Lung (tissue), 12 donors: Measurements from ENCODE around the gene RAD50. TPM values are rescaled to one million over a fixed set of nuclear protein-coding genes. Genes with fewer than 3 reads are reported as not detected.

Experiments
- ATAC-seq: fragments of 200-7000 bp; cut with Tn5 transposase; one replicate; pipeline ENCODE4 v1.9.1; 2020; ENCODE audit warnings: moderate number of reproducible peaks; ENCODE audit not compliant: insufficient read depth, low FRiP score
- DNase-seq, 3 donors: peaks; one replicate each; pipeline ENCODE4 v3.0.0-alpha.2; 2013 to 2017
- H3K27ac ChIP-seq, 2 donors: one replicate each; pipeline ENCODE4 v1.5.1; 2013; ENCODE audit warnings: mild to moderate bottlenecking in 2 of 2, moderate library complexity in 2 of 2, control low read depth in 1 of 2, inconsistent platforms in 1 of 2, low read depth in 1 of 2, low read length in 1 of 2
- H3K27me3 ChIP-seq, 3 donors: one replicate each; pipeline ENCODE4 v1.5.1; 2013; ENCODE audit warnings: low read length in 2 of 3; ENCODE audit not compliant: control insufficient read depth in 3 of 3, insufficient read depth in 3 of 3
- H3K36me3 ChIP-seq, 4 donors: one replicate each; pipeline ENCODE4 v1.5.1; 2013; ENCODE audit warnings: low read length in 4 of 4, mild to moderate bottlenecking in 1 of 4, moderate library complexity in 1 of 4; ENCODE audit not compliant: control insufficient read depth in 4 of 4, insufficient read depth in 4 of 4
- H3K4me1 ChIP-seq, 5 donors: one replicate each; pipeline ENCODE4 v1.5.1; 2013; ENCODE audit warnings: low read length in 5 of 5, mild to moderate bottlenecking in 2 of 5, moderate library complexity in 1 of 5; ENCODE audit not compliant: control insufficient read depth in 5 of 5, insufficient read depth in 5 of 5
- H3K4me3 ChIP-seq: one replicate; pipeline ENCODE4 v1.5.1; 2013; ENCODE audit warnings: mild to moderate bottlenecking, control low read depth, moderate library complexity
- H3K9ac ChIP-seq, 2 donors: one replicate each; pipeline ENCODE4 v1.5.1; 2013; ENCODE audit warnings: low read length in 2 of 2, control low read depth in 1 of 2; ENCODE audit not compliant: insufficient read depth in 1 of 2
- H3K9me3 ChIP-seq, 4 donors: one replicate each; pipeline ENCODE4 v1.5.1; 2013; ENCODE audit warnings: low read length in 3 of 4, mild to moderate bottlenecking in 1 of 4, moderate library complexity in 1 of 4; ENCODE audit not compliant: control insufficient read depth in 4 of 4, insufficient read depth in 3 of 4
- CTCF ChIP-seq: IDR thresholded peaks from 2 replicates; pipeline ENCODE4 v1.5.1; 2012; ENCODE audit warnings: mild to moderate bottlenecking; ENCODE audit errors: control extremely low read depth, extremely low read depth
- WGBS, 2 donors: extraction: QIAGEN DNeasy Blood & Tissue Kit; methylation state at CpG; one replicate each; pipeline ENCODE4 v1.1.7; 2013; 5-methylcytosine and 5-hydroxymethylcytosine counted together
- polyA plus RNA-seq, 2 donors: library from polyadenylated mRNA; stranded (reverse); fragments of 200-250 nt; gene quantifications; one replicate each; pipeline ENCODE4 v1.2.1, GENCODE V29; 2013
- total RNA-seq, 2 donors: library from RNA; depleted of rRNA in 1 of 2; stranded (reverse); fragments of >200 nt in 1 of 2; gene quantifications; one replicate each; pipeline ENCODE4 v1.2.1, GENCODE V29; 2014 to 2021
- donor health status: control.
- donor health status: control.
- donor health status: Bipolar disorder and iron deficiency.
- donor health status: healthy.
- donor health status: DM: yes; HTN: yes; CAD: no.

RAD50 gene
- total and polyA plus RNA-seq, 4 donors, result 8.2 to 46.7 (median 18.8) TPM

GRCh38 chr5:132667761-132668705 is 111.3 kb downstream of the RAD50 start:
- no peaks in the 10 kb centered on the region for H3K9me3 ChIP-seq
- H3K4me3 ChIP-seq, result no peak overlapping the region
- WGBS, 2 donors, result 84 to 90% methylated on average over 22 of the region's 22 CpGs
- ATAC-seq (no peak), DNase-seq (no peak)
- no peak overlapping the region for H3K27ac ChIP-seq
- H3K27me3 ChIP-seq, result no peaks in the 10 kb centered on the region
- H3K36me3 ChIP-seq, result no peaks in the 10 kb centered on the region
- no peak overlapping the region for H3K9ac ChIP-seq
- peaks cover 0 to 12% (median 0%) of the 10 kb centered on the region in 5 donors for H3K4me1 ChIP-seq
- no peak for TF ChIP-seq CTCF

GRCh38 chr5:132668706-132669454 is 112.1 kb downstream of the RAD50 start:
- H3K4me3 ChIP-seq, result no peak overlapping the region
- no peak for TF ChIP-seq CTCF
- no peak for DNase-seq
- ATAC-seq, result no peak
- no peaks in the 10 kb centered on the region for H3K36me3 ChIP-seq
- H3K27me3 ChIP-seq, result no peaks in the 10 kb centered on the region
- H3K27ac ChIP-seq, result no peak overlapping the region
- no peak overlapping the region for H3K9ac ChIP-seq
- WGBS, 2 donors, result 92 to 96% methylated on average over 14 of the region's 14 CpGs
- H3K4me1 ChIP-seq, result peaks cover 0 to 3% (median 0%) of the 10 kb centered on the region in 5 donors
- no peaks in the 10 kb centered on the region for H3K9me3 ChIP-seq

GRCh38 chr5:132669455-132669820 is 112.7 kb downstream of the RAD50 start:
- no peak overlapping the region for H3K9ac ChIP-seq
- no peak overlapping the region for H3K4me3 ChIP-seq
- ATAC-seq (no peak), DNase-seq (no peak)
- no peaks in the 10 kb centered on the region for H3K9me3 ChIP-seq
- no peak for TF ChIP-seq CTCF
- no peaks in the 10 kb centered on the region for H3K36me3 ChIP-seq
- H3K27me3 ChIP-seq, result no peaks in the 10 kb centered on the region
- no peak overlapping the region for H3K27ac ChIP-seq
- WGBS, 2 donors, result 87 to 93% methylated on average over 7 of the region's 7 CpGs
- no peaks in the 10 kb centered on the region for H3K4me1 ChIP-seq
